Fibroblast of the conjunctiva (primary cell): ENCODE data around the gene CCS.
"Not testable (repeated sequence)": the region's sequence is repeated elsewhere in the genome, so short reads cannot be mapped to it uniquely, and the experiment has no call there.

Source experiments
- DNase-seq: peaks from one replicate; pipeline ENCODE4 v3.0.0-alpha.2; 2010; ENCODE audit warnings: low read depth

CCS gene

GRCh38 chr11:66626382-66626781, 33.4 kb downstream of the CCS start:
- no peak for DNase-seq

- no peak for DNase-seq
Measured at GRCh38 chr11:66626926-66627325, 33.9 kb downstream of the CCS start.

GRCh38 chr11:66628061-66628603, 35.1 kb downstream of the CCS start:
- no peak for DNase-seq

- DNase-seq: no peak
Measured at GRCh38 chr11:66629356-66629755, 36.4 kb downstream of the CCS start.

GRCh38 chr11:66631883-66632282, 38.9 kb downstream of the CCS start:
- no peak for DNase-seq

GRCh38 chr11:66632952-66633351, 40.0 kb downstream of the CCS start:
- no peak for DNase-seq

GRCh38 chr11:66636411-66636810, 43.4 kb downstream of the CCS start:
- no peak for DNase-seq

- no peak for DNase-seq
Measured at GRCh38 chr11:66637557-66638176, 44.7 kb downstream of the CCS start.

GRCh38 chr11:66638177-66639065, 45.4 kb downstream of the CCS start, which contains the start of gene RBM4:
RBM4 (plus strand) TSS chr11:66638703; CDS start chr11:66639712, 1,009 bp downstream.
- DNase-seq: peak; percentile 99

GRCh38 chr11:66639066-66639813, 46.3 kb downstream of the CCS start:
- DNase-seq: no peak

GRCh38 chr11:66639814-66640340, 46.9 kb downstream of the CCS start:
- not testable (repeated sequence) for DNase-seq

- DNase-seq: no peak
Measured at GRCh38 chr11:66641834-66642233, 48.8 kb downstream of the CCS start.

- no peak for DNase-seq
Measured at GRCh38 chr11:66643745-66644437, 50.9 kb downstream of the CCS start.

- DNase-seq: no peak
Measured at GRCh38 chr11:66646828-66647227, 53.8 kb downstream of the CCS start.

GRCh38 chr11:66649903-66650302, 56.9 kb downstream of the CCS start:
- DNase-seq: no peak

- no peak for DNase-seq
Measured at GRCh38 chr11:66651016-66651415, 58.0 kb downstream of the CCS start.

GRCh38 chr11:66652651-66653050, 59.7 kb downstream of the CCS start:
- no peak for DNase-seq

GRCh38 chr11:66653123-66653522, 60.1 kb downstream of the CCS start:
- DNase-seq: no peak
